Erythroblast (primary cell): ENCODE results near the gene OSGEPL1.
"Not testable (repeated sequence)": the region's sequence is repeated elsewhere in the genome, so short reads cannot be mapped to it uniquely, and the experiment has no call there.

Experiments
- DNase-seq, 2 experiments: peaks; one replicate each; lab custom pipeline; 2025; lab: John Stamatoyannopoulos, UW
- GATA1 ChIP-seq: IDR thresholded peaks from 2 replicates; pipeline ENCODE4 v1.6.1; 2011; ENCODE audit warnings: low read depth, mild to moderate bottlenecking, control low read depth, low read length, moderate library complexity
- POLR2A ChIP-seq: IDR thresholded peaks from 2 replicates; pipeline ENCODE4 v1.6.1; 2011; ENCODE audit warnings: mild to moderate bottlenecking, low read length

OSGEPL1 gene

GRCh38 chr2:189782221-189782671 is 19.7 kb upstream of the OSGEPL1 start:
- peak; percentile 25 to 39 for DNase-seq
- TF ChIP-seq GATA1 (no peak), POLR2A (no peak)

DNA sequence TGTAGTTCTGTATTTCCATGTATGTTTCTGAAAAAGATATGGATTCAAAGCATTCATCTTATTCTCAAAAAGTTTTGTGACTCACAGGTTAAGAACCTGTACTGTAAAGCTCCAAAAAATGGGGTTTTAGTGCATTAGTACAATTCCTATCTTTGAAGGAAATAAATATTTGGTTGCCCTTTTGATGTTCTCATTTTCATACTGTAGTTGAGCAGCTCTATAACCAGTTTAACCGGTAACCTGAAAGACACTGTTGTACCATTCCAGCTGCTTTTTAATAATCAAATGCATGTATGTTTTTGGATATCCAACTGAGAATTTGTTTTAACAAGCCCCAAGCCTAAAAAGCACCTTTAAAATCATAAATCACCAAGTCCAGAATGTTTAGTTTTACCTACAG is 9.6 kb upstream of the OSGEPL1 start:
- TF ChIP-seq GATA1 (no peak), POLR2A (no peak)
- DNase-seq: no peak

DNA sequence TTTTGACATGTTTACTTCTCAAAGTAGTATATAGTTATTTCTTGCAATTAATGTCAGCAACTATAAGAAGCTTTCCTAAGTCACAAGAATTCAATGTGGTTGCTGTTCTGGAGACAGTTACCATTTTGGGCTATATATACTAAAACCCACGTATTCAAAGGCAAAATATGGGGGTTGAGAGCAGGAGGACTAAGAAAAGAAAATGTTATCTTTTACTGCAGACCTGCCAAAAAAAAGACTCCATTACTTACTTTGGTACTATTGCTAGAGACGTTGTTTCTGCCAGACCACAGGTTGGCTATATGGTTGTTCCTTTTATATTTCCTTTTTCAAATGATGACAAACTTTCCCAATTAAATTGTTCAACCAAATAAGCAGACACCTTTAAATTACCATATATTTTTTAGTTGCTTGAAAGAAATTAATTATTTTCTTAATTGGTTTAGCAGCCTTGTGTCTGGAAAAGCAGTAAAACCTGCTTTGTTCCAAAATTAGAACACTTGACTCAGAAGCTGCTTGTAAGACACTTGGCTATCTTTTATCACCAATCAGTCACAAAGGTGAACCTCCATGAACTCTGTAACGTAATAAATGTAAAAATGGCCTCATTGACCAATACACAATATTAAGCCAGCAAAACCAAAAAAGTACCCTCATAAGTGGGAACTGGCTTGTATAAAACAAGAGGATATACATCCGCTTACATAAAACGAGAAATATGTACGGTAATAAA is 8.2 kb upstream of the OSGEPL1 start:
- DNase-seq: peak; percentile 31 to 48
- TF ChIP-seq GATA1 (no peak), POLR2A (no peak)

DNA sequence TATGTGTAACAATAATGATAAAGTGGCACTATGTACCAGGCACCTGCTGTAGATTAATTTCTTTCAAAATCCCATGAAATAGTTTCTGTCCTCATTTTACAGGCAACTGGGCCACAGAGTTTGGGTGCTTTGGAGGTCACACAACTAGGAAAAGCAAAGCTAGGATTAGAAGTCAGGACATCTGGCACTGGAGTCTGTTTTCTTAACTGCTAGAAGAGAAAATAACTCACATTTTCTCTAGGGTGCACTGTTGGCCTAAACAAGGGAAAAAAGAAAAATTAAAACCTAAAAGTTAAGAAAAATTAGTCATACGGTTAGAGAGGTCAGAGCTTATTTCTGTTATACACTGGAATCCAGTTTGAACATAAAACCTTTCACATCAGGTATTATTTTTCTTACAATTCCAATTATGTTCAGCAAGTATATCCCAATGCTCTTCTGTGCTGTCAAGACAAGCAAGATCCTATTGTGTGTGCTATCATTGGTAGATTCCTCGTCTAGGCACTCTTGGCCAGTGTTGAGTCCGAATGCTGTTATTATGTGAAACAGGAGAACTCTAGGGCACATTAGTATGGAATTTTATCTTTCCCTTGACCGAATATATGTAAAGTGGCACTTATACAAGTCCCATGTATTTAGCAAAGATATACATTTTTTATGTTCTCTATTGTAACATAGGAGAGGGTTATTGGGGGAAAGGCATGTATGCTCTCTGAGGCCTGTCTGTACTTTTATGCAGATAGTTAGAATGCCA is 1.5 kb upstream of the OSGEPL1 start:
- peak; percentile 32 to 39 for DNase-seq
- TF ChIP-seq GATA1 (no peak), POLR2A (no peak)

DNA sequence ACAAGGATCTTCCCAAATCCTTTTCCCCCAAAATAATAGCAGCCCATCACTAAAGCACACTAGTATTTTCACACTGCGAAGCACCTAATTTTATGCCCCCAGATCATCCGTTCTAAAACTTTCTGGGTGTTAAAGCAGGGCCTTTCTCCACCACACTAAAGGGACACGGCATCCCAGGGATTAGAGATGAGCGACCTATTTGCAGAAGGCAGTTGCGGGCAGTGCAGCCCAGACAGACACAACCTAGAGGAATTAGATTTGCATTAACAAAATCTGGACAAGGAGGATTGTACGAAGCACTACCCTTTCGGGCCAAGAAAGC is 402 bp downstream of the OSGEPL1 start:
- no peak for DNase-seq
- TF ChIP-seq POLR2A (no peak), GATA1 (no peak)

DNA sequence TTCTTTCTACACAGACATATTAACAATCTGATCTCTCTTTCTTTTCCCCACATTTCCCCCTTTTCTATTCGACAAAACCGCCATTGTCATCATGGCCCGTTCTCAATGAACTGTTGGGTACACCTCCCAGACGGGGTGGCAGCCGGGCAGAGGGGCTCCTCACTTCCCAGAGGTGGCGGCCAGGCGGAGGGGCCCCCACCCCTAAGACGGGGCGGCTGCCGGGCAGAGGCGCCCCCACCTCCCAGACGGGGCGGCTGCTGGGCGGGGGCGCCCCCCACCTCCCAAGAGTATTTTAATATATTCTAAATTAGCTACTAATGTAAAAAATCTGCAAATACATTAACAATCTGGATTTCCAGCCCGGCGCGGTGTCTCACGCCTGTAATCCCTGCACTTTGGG is 2.4 kb downstream of the OSGEPL1 start:
- DNase-seq: not testable (repeated sequence)

- DNase-seq: no peak
- TF ChIP-seq POLR2A (no peak), GATA1 (no peak)
These were observed 6.2 kb downstream of the OSGEPL1 start for GRCh38 chr2:189756311-189756952.

DNA sequence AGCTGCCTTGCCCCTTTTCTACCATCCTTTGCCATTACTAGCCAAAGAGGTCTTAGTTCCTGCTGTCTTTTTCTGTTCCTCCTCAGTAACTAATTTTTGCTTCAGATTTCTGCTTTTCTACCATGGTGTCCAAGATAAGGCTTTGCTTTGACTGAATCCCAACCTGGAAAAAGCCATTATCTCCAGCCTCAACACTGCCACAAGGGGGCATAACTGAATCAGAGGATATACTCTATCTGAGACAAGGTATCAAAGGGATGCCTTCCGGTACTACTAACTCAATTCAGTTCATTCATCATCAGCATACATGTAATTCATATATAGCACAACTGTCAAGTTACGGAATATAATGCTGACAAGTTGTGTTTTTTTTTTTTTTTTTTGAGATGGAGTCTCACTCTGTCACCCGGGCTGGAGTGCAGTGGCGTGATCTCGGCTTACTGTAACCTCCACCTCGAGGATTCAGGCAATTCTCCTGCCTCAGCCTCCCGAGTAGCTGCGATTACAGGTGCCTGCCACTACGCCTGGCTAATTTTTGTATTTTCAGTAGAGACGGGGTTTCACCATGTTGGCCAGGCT is 11.4 kb downstream of the OSGEPL1 start:
- DNase-seq: peak; percentile 64 to 70
- TF ChIP-seq GATA1 (no peak), POLR2A (no peak)

DNA sequence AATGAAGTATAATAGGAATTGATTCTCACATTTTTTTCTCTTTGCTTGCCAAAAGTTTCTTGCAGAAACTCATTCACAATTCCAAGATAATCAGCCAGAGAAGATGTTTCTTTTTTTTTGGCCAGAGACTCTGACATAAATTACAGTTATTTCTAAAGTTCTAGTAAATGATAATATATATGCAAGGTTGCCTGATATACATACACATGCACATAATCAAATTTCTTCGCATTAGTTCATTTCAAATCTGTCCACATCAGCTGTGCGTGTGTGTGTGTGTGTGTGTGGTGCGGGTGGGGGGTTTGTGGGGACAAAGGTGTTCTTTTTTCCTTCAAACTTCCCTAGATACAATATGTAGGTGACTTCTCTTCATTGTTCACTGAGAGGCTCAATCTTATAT is 33.2 kb downstream of the OSGEPL1 start:
- TF ChIP-seq POLR2A: no peak
- TF ChIP-seq GATA1: no peak

DNA sequence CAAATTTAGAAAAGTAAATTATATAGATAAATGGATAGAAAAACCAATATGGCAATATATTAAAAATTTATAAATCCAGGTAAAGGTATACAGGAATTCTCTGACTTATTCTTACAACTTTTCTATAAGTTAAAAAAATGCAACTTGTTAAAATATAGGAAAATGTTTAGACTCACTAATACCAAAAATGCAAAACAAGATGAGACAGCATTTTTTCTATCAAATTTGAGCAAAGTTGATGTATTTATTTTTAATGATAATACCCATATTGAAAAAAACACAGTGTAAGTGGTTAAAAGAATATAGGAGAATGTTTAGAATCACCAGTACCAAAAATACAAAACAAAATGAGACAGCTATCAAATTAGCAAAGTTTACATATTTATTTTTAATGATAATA is 35.7 kb downstream of the OSGEPL1 start:
- TF ChIP-seq GATA1 (no peak), POLR2A (no peak)
- DNase-seq: no peak

More for the DNA sequence above, 33.2 kb downstream of the OSGEPL1 start:
- no peak for DNase-seq

DNA sequence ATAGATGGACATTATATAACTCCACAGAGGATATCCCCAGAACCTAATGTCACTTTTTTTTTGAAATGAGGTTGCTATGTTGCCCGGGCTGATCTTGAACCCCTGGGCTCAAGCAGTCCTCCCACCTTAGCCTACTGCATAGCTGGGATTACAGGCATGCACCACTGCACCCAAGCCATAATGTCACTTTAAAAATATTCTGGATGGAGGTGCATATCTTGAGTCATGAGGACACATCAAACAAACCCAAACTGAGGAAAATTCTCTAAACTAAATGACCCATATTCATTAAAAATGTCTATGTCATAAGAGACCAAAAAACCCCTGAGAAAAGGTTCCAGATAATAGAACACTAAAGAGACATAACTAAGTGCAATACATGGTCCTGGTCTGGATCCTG is 36.3 kb downstream of the OSGEPL1 start:
- TF ChIP-seq GATA1: no peak
- TF ChIP-seq POLR2A: no peak
- DNase-seq: no peak

- TF ChIP-seq POLR2A (no peak), GATA1 (no peak)
- DNase-seq: no peak
These were observed 39.4 kb downstream of the OSGEPL1 start for GRCh38 chr2:189723192-189723591.

DNA sequence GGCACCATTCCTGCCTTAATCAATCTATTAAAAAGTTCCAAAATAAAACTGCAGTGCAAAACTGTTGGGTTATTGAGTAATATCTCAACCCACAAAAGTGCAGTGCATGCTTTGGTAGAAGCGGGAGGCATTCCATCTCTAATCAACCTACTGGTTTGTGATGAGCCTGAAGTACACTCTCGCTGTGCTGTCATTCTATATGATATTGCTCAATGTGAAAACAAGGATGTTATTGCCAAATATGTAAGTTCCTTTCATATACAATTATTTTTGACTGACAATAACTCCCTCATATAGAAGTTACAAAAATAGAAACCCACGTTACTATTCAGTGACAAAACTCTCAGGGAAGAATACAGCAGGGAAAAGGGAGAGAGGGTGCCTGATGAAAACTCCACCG is 43.0 kb downstream of the OSGEPL1 start:
- no peak for TF ChIP-seq GATA1
- DNase-seq: no peak

DNA sequence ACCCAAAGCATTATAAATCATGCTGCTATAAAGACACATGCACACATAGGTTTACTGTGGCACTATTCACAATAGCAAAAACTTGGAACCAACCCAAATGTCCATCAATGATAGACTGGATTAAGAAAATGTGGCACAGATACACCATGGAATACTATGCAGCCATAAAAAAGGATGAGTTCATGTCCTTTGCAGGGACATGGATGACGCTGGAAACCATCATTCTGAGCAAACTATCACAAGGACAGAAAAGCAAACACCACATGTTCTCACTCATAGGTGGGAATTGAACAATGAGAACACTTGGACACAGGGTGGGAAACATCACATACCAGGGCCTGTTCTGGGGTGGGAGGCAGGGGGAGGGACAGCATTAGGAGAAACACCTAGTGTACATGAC is 45.0 kb downstream of the OSGEPL1 start:
- DNase-seq: not testable (repeated sequence)
